ENCODE results near the gene RPS3.
A peak's percentile ranks its signal among the peaks of the same experiment; 100 is the strongest.

DNA sequence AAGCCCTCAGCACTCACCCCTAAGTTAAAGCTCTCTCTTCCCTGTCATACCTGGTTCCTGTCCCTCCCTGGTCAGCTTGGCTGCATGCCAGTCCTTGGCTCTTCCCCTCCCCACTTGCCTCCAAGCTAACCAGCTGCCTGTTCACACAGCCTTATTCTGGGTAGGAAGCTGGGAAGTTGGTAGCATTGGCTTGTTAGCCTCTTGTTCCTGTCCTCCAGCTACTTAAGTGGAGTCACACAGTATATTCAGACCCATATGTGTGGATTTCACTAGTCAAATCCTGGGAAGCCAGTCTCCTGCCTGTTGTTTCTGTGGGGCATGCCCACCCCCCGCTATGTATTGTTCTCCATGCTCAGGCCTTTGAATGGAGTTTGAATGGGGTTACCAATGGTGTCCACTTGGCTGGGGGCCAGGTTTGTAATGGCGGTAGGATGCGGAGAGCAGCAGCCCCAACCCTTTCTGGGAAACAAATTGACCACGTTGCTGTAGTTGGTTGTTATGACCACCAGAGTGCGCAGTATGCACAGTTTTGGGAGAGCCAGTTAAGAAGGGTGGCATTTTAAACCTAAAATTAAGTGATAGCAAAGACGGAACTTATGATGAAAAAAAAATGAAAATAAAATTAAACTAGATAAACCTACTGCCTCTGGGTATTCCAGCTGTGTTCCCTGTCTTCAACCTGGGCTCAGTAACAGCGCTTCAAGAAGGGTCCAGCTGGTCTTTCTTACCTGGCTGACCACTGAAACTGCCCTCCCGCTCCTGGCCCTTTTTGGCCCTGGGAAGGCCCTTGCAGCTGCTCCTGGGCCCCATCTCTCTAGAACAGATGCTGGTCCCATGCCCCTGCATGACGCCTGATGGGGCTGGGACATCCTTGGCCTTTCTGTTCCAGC, 10.7 kb upstream of the RPS3 start:
- TF ChIP-seq, protein P1, sequence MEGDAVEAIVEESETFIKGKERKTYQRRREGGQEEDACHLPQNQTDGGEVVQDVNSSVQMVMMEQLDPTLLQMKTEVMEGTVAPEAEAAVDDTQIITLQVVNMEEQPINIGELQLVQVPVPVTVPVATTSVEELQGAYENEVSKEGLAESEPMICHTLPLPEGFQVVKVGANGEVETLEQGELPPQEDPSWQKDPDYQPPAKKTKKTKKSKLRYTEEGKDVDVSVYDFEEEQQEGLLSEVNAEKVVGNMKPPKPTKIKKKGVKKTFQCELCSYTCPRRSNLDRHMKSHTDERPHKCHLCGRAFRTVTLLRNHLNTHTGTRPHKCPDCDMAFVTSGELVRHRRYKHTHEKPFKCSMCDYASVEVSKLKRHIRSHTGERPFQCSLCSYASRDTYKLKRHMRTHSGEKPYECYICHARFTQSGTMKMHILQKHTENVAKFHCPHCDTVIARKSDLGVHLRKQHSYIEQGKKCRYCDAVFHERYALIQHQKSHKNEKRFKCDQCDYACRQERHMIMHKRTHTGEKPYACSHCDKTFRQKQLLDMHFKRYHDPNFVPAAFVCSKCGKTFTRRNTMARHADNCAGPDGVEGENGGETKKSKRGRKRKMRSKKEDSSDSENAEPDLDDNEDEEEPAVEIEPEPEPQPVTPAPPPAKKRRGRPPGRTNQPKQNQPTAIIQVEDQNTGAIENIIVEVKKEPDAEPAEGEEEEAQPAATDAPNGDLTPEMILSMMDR (conservative IDR thresholded peaks at IDR 0.05 in 1 of 2, IDR thresholded peaks at IDR 0.05 in 1 of 2; ENCODE audit: extremely low read depth in 1 of 2, insufficient read depth in 1 of 2, low read depth in 1 of 2, low read length in 2 of 2): peak; percentile 78
- no peak for TF ChIP-seq EZH2 (IDR thresholded peaks at IDR 0.05; ENCODE audit: borderline replicate concordance, low read length)

Measured in mammary epithelial cell (primary cell).